Heart left ventricle (tissue), 13 donors: ENCODE measurements around the gene GRM8.

ENCODE experiments used
- CTCF ChIP-seq, 12 donors: fragments of 200-600 bp; sonication (generic) in 4 of 12; IDR thresholded peaks; one replicate each; pipeline versions ENCODE4 v1.5.0 to v1.8.0; 2018 to 2022; ENCODE audit warnings: antibody characterized with exemption in 12 of 12, mild to moderate bottlenecking in 5 of 12
- POLR2A ChIP-seq, 2 donors: fragments of 450-650 bp; IDR thresholded peaks; one replicate each; pipeline ENCODE4 v1.6.1; 2017; ENCODE audit warnings: antibody characterized with exemption in 2 of 2, mild to moderate bottlenecking in 2 of 2, moderate library complexity in 2 of 2
- donor health status: ischemic (EF 13 %, LVEDD 7.1; RV severe dilation, severe dysfunction).
- donor health status: DM: no; HTN: yes; CAD: no.
- donor health status: DM: no; HTN: no; CAD: no.
- donor health status: ischemic (EF 25% LVEDD 6.9; RV normal size, moderate dysfunction).
- donor health status: ischemic (EF 25% LVEDD 5.7; RV mildly dilated, moderate dysfunction).
- donor health status: ischemic (EF 35%, LVEDD 5.7; RV mildly dilated, moderate dysfunction).
- donor health status: nonischemic (EF 11% LVEDD 7.7; RV severe dilation, severe dysfunction).
- donor health status: DM: yes; HTN: yes; CAD: no.
- donor health status: PGD.
- donor health status: ischemic (EF 29% LVEDD 5.4; RV normal size, mild dysfunction).
- donor health status: nonischemic (EF 23%, LVEDD 6.1; RV moderate dilation, normal function).

GRCh38 chr7:127258111-127258510 is 5.4 kb upstream of the GRM8 start:
- TF ChIP-seq CTCF (IDR thresholded peaks at IDR 0.05) (no peak), POLR2A (IDR thresholded peaks at IDR 0.05) (no peak)
